SJCRH30 (cell line): ENCODE data around the gene TNFRSF25. TPM values are rescaled to one million over a fixed set of nuclear protein-coding genes. Genes with fewer than 3 reads are reported as not detected.
"Not testable (repeated sequence)": the region's sequence is repeated elsewhere in the genome, so short reads cannot be mapped to it uniquely, and the experiment has no call there.

Source experiments
- DNase-seq, 2 experiments: peaks; one replicate each; pipeline ENCODE4 v3.0.0-alpha.2; 2015 to 2020
- H3K27ac ChIP-seq: fragments of 250-450 bp; sonication (Bioruptor Pico); 2 replicates; pipeline ENCODE4 v1.5.1; 2020; ENCODE audit warnings: mild to moderate bottlenecking, moderate library complexity
- H3K27me3 ChIP-seq: fragments of 250-450 bp; sonication (Bioruptor Pico); 2 replicates; pipeline ENCODE4 v1.5.1; 2020; ENCODE audit warnings: mild to moderate bottlenecking, moderate library complexity
- H3K36me3 ChIP-seq: fragments of 250-450 bp; sonication (Bioruptor Pico); 2 replicates; pipeline ENCODE4 v1.5.1; 2020; ENCODE audit warnings: mild to moderate bottlenecking, moderate library complexity
- H3K4me1 ChIP-seq: fragments of 250-450 bp; sonication (Bioruptor Pico); 2 replicates; pipeline ENCODE4 v1.5.1; 2020; ENCODE audit warnings: mild to moderate bottlenecking, moderate library complexity
- H3K4me3 ChIP-seq: fragments of 250-450 bp; sonication (Bioruptor Pico); 2 replicates; pipeline ENCODE4 v1.5.1; 2020; ENCODE audit warnings: mild to moderate bottlenecking, moderate library complexity
- H3K9me3 ChIP-seq: fragments of 250-450 bp; sonication (Bioruptor Pico); replicated peaks from 2 replicates; pipeline ENCODE4 v1.5.1; 2020; ENCODE audit warnings: mild to moderate bottlenecking, moderate library complexity
- total RNA-seq: library from RNA; depleted of rRNA; stranded (reverse); fragments of >200 nt; shearing (Covaris generic); gene quantifications from 2 replicates; pipeline ENCODE4 v1.2.3, GENCODE V29; 2014

Gene TNFRSF25
- total RNA-seq, 1 experiment from 2014 or later: 4.6 TPM

DNA sequence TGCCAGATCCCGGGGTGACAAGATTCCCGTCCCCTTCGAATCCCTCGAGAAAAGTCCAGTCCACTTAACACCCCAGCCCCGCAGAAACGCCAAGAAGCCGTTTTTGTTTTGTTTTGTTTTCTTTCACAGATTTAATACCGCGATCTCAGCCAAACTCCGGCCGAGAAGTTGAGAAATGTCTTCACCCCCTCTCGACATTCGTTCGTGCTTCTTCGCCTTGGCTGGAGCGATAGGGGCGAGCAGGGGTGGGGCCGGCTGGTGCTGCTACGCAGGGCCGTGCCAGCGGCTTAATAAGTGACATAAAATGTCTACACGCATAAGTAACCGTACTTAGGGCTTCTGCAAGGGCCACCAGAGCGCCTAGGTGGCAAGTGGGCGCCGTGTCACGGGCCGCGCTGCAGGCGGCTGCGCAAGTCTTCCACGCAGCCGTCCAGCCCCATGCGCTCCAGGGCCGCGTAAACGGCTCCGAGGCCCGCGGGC, 4.9 kb downstream of the TNFRSF25 start:
- no peaks in the 10 kb centered on the region for H3K36me3 ChIP-seq
- no peak for DNase-seq
- H3K4me1 ChIP-seq: no peaks in the 10 kb centered on the region
- H3K27me3 ChIP-seq: no peaks in the 10 kb centered on the region
- no peaks in the 10 kb centered on the region for H3K9me3 ChIP-seq
- H3K27ac ChIP-seq: no peak overlapping the region
- no peak overlapping the region for H3K4me3 ChIP-seq

- no peak overlapping the region for H3K4me3 ChIP-seq
- H3K36me3 ChIP-seq: no peaks in the 10 kb centered on the region
- no peak overlapping the region for H3K27ac ChIP-seq
- no peaks in the 10 kb centered on the region for H3K27me3 ChIP-seq
- DNase-seq: no peak
- H3K4me1 ChIP-seq: no peaks in the 10 kb centered on the region
- H3K9me3 ChIP-seq: no peaks in the 10 kb centered on the region
Observed at GRCh38 chr1:6460301-6461050, 5.5 kb downstream of the TNFRSF25 start.

- H3K4me1 ChIP-seq: no peaks in the 10 kb centered on the region
- no peaks in the 10 kb centered on the region for H3K27me3 ChIP-seq
- H3K4me3 ChIP-seq: no peak overlapping the region
- no peaks in the 10 kb centered on the region for H3K9me3 ChIP-seq
- no peaks in the 10 kb centered on the region for H3K36me3 ChIP-seq
- DNase-seq: no peak
- no peak overlapping the region for H3K27ac ChIP-seq
Observed at GRCh38 chr1:6459850-6460265, 6.1 kb downstream of the TNFRSF25 start.

DNA sequence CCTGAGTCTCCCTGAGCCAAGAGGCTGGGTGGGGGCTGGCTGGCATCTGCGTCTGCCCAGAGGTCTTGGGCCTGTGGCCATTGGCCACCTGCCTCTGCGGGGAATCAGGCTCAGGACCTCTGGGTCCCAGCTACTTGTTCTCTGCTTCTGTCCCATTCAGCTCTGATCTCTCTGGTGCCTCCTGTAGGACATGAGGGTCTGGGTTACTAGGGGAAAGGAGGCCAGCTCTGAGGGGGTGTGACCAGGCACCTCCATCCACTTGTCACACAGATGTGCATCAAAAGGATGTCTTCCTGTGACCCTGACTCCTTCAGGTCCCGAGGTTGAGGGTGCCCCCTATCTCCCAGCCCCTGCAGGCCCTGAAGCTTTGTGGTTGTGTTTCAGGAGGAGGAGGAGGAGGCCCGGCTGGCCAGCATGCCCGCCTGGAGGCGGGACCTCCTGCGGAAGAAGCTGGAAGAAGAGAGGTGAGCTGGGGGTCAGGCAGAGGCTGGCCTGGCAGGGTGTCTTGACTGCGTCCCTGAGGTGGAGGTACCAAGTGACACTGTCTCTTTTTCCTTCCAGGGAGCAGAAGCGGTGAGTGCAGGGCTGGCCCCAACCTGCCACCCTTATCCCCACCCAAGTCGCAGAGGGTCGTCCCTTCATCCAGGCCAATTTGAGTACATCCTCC, 9.0 kb downstream of the TNFRSF25 start:
- no peak overlapping the region for H3K4me3 ChIP-seq
- H3K4me1 ChIP-seq: no peaks in the 10 kb centered on the region
- H3K9me3 ChIP-seq: no peaks in the 10 kb centered on the region
- no peaks in the 10 kb centered on the region for H3K36me3 ChIP-seq
- H3K27me3 ChIP-seq: no peaks in the 10 kb centered on the region
- H3K27ac ChIP-seq: no peak overlapping the region
- DNase-seq: no peak

DNA sequence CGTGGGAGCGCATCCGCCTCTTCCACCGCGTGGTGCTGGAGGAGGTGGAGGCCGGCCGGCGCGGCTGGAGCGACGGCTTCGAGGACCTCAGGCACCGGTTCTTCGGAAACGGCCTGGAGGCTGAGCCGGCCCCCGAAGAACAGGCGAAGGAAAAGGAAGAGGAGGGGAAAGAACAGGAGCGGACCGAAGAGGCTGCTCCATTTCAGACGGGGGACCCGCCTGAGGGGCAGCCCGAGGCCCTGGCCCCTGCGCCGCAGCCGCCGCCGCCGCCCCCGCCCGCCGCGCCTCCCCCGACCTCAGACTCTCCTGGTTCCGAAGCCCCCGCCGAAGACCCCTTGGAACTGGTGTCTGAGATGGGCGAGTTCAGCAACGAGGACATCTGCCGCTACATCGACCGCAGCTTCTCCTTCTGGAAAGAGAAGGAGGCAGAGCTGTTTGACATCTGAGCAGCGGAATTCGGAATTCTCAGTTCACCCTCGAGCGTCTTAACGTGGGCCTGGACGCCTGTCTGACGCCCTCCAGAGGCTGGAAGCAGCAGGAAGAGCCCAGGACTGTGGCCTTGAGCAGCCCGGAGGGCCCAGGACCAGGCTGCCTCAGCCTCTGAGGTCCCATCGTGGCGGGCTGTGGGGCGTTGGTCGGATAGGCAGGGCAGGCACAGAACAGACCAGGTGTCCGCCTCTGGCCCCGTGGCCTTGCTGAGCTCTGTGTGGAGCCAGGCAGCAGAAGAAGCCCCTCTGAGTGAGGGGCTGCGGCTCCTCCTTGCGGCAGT, 10.0 kb downstream of the TNFRSF25 start:
- not testable (repeated sequence) for DNase-seq

DNA sequence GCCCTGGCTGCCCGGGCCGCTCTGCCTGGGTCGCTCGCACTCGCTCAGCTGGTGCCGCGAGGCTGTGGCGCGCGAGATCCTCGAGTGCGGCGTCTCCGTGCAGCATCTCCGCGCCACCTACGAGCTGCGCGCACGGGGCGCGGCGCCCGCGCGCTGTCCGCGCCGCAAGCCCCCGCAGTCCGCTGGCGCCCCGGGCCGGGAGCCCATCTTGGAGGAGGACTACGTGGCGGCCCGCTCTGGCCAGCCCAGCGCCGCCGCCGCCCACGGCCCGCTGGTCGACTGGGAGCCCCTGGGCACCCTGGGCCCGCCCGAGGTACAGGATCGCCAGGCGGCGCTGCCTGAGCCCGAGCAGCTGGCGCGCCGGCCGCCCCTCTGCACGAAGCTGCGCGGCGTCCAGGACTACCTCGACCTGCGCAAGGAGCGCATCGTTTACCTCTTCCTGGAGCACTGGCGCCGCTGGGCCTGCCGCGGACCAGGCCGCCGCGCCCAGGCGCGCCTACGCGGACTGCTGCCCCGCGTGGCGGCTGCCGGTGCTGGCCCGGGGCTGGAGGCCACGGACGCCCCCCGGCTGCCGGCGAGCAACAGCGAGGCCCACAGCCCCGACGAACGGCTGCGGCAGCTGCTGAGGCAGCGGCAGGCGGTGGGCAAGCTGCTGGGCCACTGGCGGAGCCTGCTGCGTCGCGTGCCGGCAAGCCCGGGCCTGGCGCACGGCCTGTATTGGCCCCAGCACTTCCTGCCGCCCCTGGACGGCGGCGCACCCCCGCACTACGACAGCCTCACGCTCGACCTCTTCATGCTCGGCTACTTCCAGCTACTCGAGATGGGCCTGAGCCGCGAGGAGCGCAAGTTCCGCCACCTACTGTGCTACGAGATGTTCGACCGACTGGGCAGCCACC, 10.9 kb downstream of the TNFRSF25 start:
- Histone ChIP-seq H3K27me3 (peaks cover 7% of the 10 kb centered on the region; the same call in 1 of the 2 replicates), H3K36me3 (no peaks in the 10 kb centered on the region), H3K4me3 (no peak overlapping the region), H3K4me1 (no peaks in the 10 kb centered on the region), H3K27ac (no peak overlapping the region), H3K9me3 (no peaks in the 10 kb centered on the region)
- no peak for DNase-seq

More for the DNA sequence above, 10.0 kb downstream of the TNFRSF25 start:
- H3K4me1 ChIP-seq, H3K27ac ChIP-seq, H3K9me3 ChIP-seq, H3K4me3 ChIP-seq, H3K36me3 ChIP-seq, H3K27me3 ChIP-seq: not testable (repeated sequence)

GRCh38 chr1:6453895-6454855, 11.8 kb downstream of the TNFRSF25 start:
- not testable (repeated sequence) for H3K4me3 ChIP-seq, H3K9me3 ChIP-seq, H3K36me3 ChIP-seq, H3K4me1 ChIP-seq, H3K27ac ChIP-seq, DNase-seq
- H3K27me3 ChIP-seq: peaks cover 15% of the 10 kb centered on the region

GRCh38 chr1:6450943-6451373, 15.0 kb downstream of the TNFRSF25 start:
- Histone ChIP-seq H3K4me1 (peaks cover 8% of the 10 kb centered on the region; the same call in 1 of the 2 replicates), H3K9me3 (no peaks in the 10 kb centered on the region), H3K27ac (no peak overlapping the region), H3K36me3 (no peaks in the 10 kb centered on the region), H3K4me3 (no peak overlapping the region), H3K27me3 (peaks cover 38% of the 10 kb centered on the region)
- no peak for DNase-seq

- not testable (repeated sequence) for H3K9me3 ChIP-seq, DNase-seq, H3K4me3 ChIP-seq, H3K27ac ChIP-seq, H3K4me1 ChIP-seq, H3K36me3 ChIP-seq
- H3K27me3 ChIP-seq: peaks cover 38% of the 10 kb centered on the region
Observed at GRCh38 chr1:6450486-6450885, 15.5 kb downstream of the TNFRSF25 start.

GRCh38 chr1:6450005-6450450, 15.9 kb downstream of the TNFRSF25 start:
- no peak overlapping the region for H3K27ac ChIP-seq
- H3K4me1 ChIP-seq: peaks cover 8% of the 10 kb centered on the region; the same call in 1 of the 2 replicates
- H3K4me3 ChIP-seq: no peak overlapping the region
- H3K9me3 ChIP-seq: no peaks in the 10 kb centered on the region
- no peak for DNase-seq
- no peaks in the 10 kb centered on the region for H3K36me3 ChIP-seq
- peaks cover 38% of the 10 kb centered on the region for H3K27me3 ChIP-seq

- Histone ChIP-seq H3K9me3 (no peaks in the 10 kb centered on the region), H3K36me3 (no peaks in the 10 kb centered on the region), H3K27ac (no peak overlapping the region), H3K4me1 (peaks cover 8% of the 10 kb centered on the region; the same call in 1 of the 2 replicates), H3K27me3 (peaks cover 38% of the 10 kb centered on the region), H3K4me3 (peak overlapping the region; percentile 37)
- DNase-seq: peak; percentile 53 to 61
Observed at GRCh38 chr1:6448749-6449631, 17.0 kb downstream of the TNFRSF25 start.
